ENCODE data around the gene GPBP1. TPM values are rescaled to one million over a fixed set of nuclear protein-coding genes. Genes with fewer than 3 reads are reported as not detected.
A peak's percentile ranks its signal among the peaks of the same experiment; 100 is the strongest.

The GPBP1 gene
- total and polyA plus RNA-seq, 2 of the 4 experiments (the other 2 are of a cell fraction): 24.3 to 29.2 TPM

- Histone ChIP-seq H3K36me3 (ENCODE audit: control insufficient read depth, insufficient read depth, low read length) (no peaks in the 10 kb centered on the region), H3K14ac (replicated peaks; ENCODE audit: low read depth, low read length) (peak overlapping the region; percentile 43), H3K4ac (ENCODE audit: low read depth, low read length) (peak overlapping the region; percentile 24; the same call in 1 of the 2 replicates), H3K79me1 (ENCODE audit: low read depth in 1 of 2, low read length in 2 of 2) (no peaks in the 10 kb centered on the region), H3K4me1 (ENCODE audit: control insufficient read depth, insufficient read depth, low read length) (peaks cover 14% of the 10 kb centered on the region), H3K27ac (ENCODE audit: insufficient read depth, low read length) (peak overlapping the region; percentile 9; the same call in 1 of the 2 replicates), H2BK120ac (ENCODE audit: low read depth, low read length) (peak overlapping the region; percentile 72), H3K9ac (ENCODE audit: low read depth, low read length) (no peak overlapping the region), H2AK5ac (ENCODE audit: low read depth, low read length) (peak overlapping the region; percentile 6; the same call in 1 of the 2 replicates), H4K5ac (ENCODE audit: low read depth, low read length) (peak overlapping the region; percentile 92), H4K20me1 (ENCODE audit: insufficient read depth, low read length) (no peaks in the 10 kb centered on the region), H2AFZ (replicated peaks; ENCODE audit: low read length, poor library complexity) (no peak overlapping the region), H3K27me3 (ENCODE audit: control insufficient read depth, insufficient read depth, low read length) (no peaks in the 10 kb centered on the region), H3K9me3 (ENCODE audit: control insufficient read depth, insufficient read depth, low read length) (peaks cover 12% of the 10 kb centered on the region), H4K91ac (ENCODE audit: insufficient read depth, low read depth, low read length) (peak overlapping the region; percentile 68), H3K9me1 (ENCODE audit: insufficient read depth, low read length) (peaks cover 3% of the 10 kb centered on the region; the same call in 1 of the 2 replicates), H3K56ac (ENCODE audit: extremely low read depth, insufficient read depth, low read length) (no peak overlapping the region), H3K18ac (ENCODE audit: low read depth, low read length) (peak overlapping the region; percentile 96), H2BK15ac (ENCODE audit: low read depth, low read length) (peak overlapping the region; percentile 92; the same call in 2 of the 3 replicates), H2AK9ac (replicated peaks; ENCODE audit: low read depth, low read length, poor library complexity) (no peak overlapping the region), H4K8ac (ENCODE audit: low read depth in 2 of 2, low read length in 2 of 2) (peak overlapping the region in 1 of 2 experiments; percentile 39; a peak in 1 of 4 replicates), H2BK20ac (ENCODE audit: low read depth, low read length) (peak overlapping the region; percentile 76), H2BK5ac (ENCODE audit: low read depth, low read length, poor library complexity, severe bottlenecking) (peak overlapping the region; percentile 23), H3K4me3 (ENCODE audit: insufficient read depth, low read depth, low read length) (no peak overlapping the region), H3K4me2 (ENCODE audit: low read depth, low read length) (peak overlapping the region; percentile 31; the same call in 1 of the 2 replicates), H3K23ac (ENCODE audit: low read depth, low read length) (0 out of 2 replicates have a peak overlapping the region, but pooled peaks have one; percentile 3)
- intact Hi-C loops (cut with micrococcal nuclease): no loop called here
- DNase-seq (no peak), ATAC-seq (ENCODE audit: low read depth) (no peak)
- in situ Hi-C loops (cut with MboI; ENCODE audit: low sequenced_read_pairs): no loop called here
- POLR2A ChIA-PET (ENCODE audit: unreplicated experiment): no interaction called here
- 86% methylated on average over 1 of the region's 6 CpGs; no CpG with 5 or more reads in 1 of the 2 experiments for WGBS, 2 experiments (ENCODE audit: extremely low coverage in 2 of 2, insufficient read length in 1 of 2)
- dilution Hi-C loops (cut with HindIII; ENCODE audit: low sequenced_read_pairs, unreplicated experiment): no loop called here
- CTCF ChIA-PET: interaction anchor here (0.9 kb wide), 1 partner anchor 8 kb away, joined by 5 read pairs; no protein-coding TSS in a partner anchor
- TF ChIP-seq RCOR1 (IDR thresholded peaks at IDR 0.05; ENCODE audit: insufficient replicate concordance, low read length) (no peak), USF2 (IDR thresholded peaks at IDR 0.05; ENCODE audit: low read depth, low read length) (no peak)
- no TSS peak for BruUV-seq (replicated peaks)
These were observed 138.3 kb downstream of the GPBP1 start for GRCh38 chr5:57311921-57312735.
